IPS-NIHi11 (cell line): ENCODE data around the gene ALK.

ENCODE experiments used
- DNase-seq: peaks from one replicate; pipeline ENCODE4 v3.0.0; 2012; ENCODE audit warnings: mixed read lengths, low spot score

The ALK gene

GRCh38 chr2:29191817-29192216 lies 729.6 kb downstream of the ALK start:
- no peak for DNase-seq

GRCh38 chr2:29189052-29189451 lies 732.3 kb downstream of the ALK start:
- DNase-seq: no peak

GRCh38 chr2:29187926-29188325 lies 733.5 kb downstream of the ALK start:
- DNase-seq: no peak

- DNase-seq: no peak
Observed at GRCh38 chr2:29186817-29187216, 734.6 kb downstream of the ALK start.

- DNase-seq: no peak
Observed at GRCh38 chr2:29184531-29184930, 736.9 kb downstream of the ALK start.

GRCh38 chr2:29182920-29183319 lies 738.5 kb downstream of the ALK start:
- no peak for DNase-seq

- no peak for DNase-seq
Observed at GRCh38 chr2:29182334-29182733, 739.1 kb downstream of the ALK start.

- no peak for DNase-seq
Observed at GRCh38 chr2:29175338-29175737, 746.0 kb downstream of the ALK start.

- DNase-seq: no peak
Observed at GRCh38 chr2:29174937-29175336, 746.4 kb downstream of the ALK start.

- no peak for DNase-seq
Observed at GRCh38 chr2:29166242-29167039, 754.9 kb downstream of the ALK start.

- no peak for DNase-seq
Observed at GRCh38 chr2:29165362-29166241, 755.8 kb downstream of the ALK start.

GRCh38 chr2:29164091-29164846 lies 757.1 kb downstream of the ALK start:
- DNase-seq: no peak

GRCh38 chr2:29162204-29162928 lies 759.0 kb downstream of the ALK start:
- no peak for DNase-seq

- DNase-seq: no peak
Observed at GRCh38 chr2:29160184-29160583, 761.2 kb downstream of the ALK start.

GRCh38 chr2:29159125-29159524 lies 762.3 kb downstream of the ALK start:
- no peak for DNase-seq

- no peak for DNase-seq
Observed at GRCh38 chr2:29157131-29157530, 764.3 kb downstream of the ALK start.

GRCh38 chr2:29155578-29155977 lies 765.8 kb downstream of the ALK start:
- DNase-seq: no peak

- DNase-seq: no peak
Observed at GRCh38 chr2:29154610-29155009, 766.8 kb downstream of the ALK start.

GRCh38 chr2:29147963-29148362 lies 773.4 kb downstream of the ALK start:
- no peak for DNase-seq

- DNase-seq: no peak
Observed at GRCh38 chr2:29146197-29146596, 775.2 kb downstream of the ALK start.

GRCh38 chr2:29143657-29144056 lies 777.7 kb downstream of the ALK start:
- no peak for DNase-seq
